Measurements from ENCODE around the gene SPHK2.

- no peak for TF ChIP-seq GATA2 (IDR thresholded peaks at IDR 0.05; ENCODE audit: low read depth, low read length)
- no peak for TF ChIP-seq GATA3 (IDR thresholded peaks at IDR 0.05; ENCODE audit: low read depth, low read length)
Measured at GRCh38 chr19:48650974-48651682, 31.8 kb downstream of the SPHK2 start.
